HG03045 (cell line): ENCODE results near the gene SARNP.
"Not testable (repeated sequence)": the region's sequence is repeated elsewhere in the genome, so short reads cannot be mapped to it uniquely, and the experiment has no call there.

ENCODE experiments used
- ATAC-seq: cut with Tn5 transposase; IDR thresholded peaks from one replicate; pipeline ENCODE4 v1.9.1; 2021; ENCODE audit warnings: mild to moderate bottlenecking, moderate library complexity; ENCODE audit not compliant: unreplicated experiment

Gene SARNP, protein sequence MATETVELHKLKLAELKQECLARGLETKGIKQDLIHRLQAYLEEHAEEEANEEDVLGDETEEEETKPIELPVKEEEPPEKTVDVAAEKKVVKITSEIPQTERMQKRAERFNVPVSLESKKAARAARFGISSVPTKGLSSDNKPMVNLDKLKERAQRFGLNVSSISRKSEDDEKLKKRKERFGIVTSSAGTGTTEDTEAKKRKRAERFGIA

GRCh38 chr12:55817345-55818139 is at the start of gene SARNP, which contains the start of gene ORMDL2:
TSS of gene SARNP (minus strand) at chr12:55817724. CDS start at chr12:55817701, 23 bp downstream.
TSS of gene ORMDL2 (plus strand) at chr12:55818041. CDS start at chr12:55819000, 959 bp downstream.
- ATAC-seq = peak; percentile 98

DNA sequence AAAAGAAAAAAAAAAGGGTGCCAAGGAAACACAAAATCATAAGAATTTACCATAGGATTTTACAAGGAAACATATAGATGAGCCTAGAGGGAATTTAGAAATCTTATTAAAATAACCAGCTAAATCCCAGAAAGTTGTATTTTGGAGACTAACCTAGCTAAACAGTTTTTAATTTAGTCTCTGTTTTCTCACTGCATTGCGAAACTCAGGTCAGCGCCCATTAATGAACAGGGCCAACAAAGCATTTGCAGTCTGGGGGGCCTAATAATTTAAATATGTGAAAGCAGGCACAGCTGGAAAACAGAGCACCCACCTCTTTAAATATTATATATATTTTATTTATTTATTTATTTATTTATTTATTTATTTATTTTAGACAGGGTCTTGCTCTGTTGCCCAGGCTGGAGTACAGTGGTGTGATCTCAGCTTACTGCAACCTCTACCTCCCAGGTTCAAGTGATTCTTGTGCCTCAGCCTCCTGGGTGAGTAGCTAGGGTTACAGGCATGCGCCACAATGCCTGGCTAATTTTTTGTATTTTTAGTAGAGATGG is 49.0 kb upstream of the SARNP start:
- not testable (repeated sequence) for ATAC-seq

- no peak for ATAC-seq
Measured at GRCh38 chr12:55865327-55865726, 47.8 kb upstream of the SARNP start.

DNA sequence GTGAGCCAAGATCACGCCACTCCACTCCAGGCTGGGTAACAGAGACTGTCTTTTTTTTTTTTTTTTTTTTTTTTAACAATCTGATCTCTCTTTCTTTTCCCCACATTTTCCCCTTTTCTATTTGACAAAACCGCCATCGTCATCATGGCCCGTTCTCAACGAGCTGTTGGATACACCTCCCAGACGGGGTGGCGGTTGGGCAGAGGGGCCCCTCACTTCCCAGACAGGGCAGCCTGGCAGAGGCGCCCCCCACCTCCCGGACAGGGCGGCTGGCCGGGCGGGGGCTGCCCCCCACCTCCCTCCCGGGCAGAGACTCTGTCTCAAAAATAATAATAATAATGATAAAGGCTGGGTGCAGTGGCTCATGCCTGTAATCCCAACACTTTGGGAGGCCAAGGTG is 45.4 kb upstream of the SARNP start:
- ATAC-seq = not testable (repeated sequence)

- no peak for ATAC-seq
Measured at GRCh38 chr12:55862286-55862685, 44.8 kb upstream of the SARNP start.

GRCh38 chr12:55861871-55862270 is 44.3 kb upstream of the SARNP start:
- ATAC-seq = no peak

DNA sequence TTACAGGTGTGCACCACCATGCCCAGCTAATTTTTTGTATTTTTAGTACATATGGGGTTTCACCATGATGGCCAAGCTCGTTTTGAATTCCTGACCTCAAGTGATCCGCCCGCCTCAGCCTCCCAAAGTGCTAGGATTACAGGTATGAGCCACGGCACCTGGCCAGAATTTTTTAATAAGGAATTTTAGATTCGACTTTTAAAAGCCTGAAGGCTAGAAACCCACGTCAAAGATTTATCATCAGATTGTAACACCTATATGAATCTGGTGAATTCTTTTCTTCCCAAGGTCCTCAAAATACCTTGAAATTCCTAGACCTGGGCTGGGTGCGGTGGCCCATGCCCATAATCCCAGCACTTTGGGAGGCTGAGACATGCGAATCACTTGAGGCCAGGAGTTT is 43.9 kb upstream of the SARNP start:
- ATAC-seq = no peak

- no peak for ATAC-seq
Measured at GRCh38 chr12:55852740-55853139, 35.2 kb upstream of the SARNP start.

DNA sequence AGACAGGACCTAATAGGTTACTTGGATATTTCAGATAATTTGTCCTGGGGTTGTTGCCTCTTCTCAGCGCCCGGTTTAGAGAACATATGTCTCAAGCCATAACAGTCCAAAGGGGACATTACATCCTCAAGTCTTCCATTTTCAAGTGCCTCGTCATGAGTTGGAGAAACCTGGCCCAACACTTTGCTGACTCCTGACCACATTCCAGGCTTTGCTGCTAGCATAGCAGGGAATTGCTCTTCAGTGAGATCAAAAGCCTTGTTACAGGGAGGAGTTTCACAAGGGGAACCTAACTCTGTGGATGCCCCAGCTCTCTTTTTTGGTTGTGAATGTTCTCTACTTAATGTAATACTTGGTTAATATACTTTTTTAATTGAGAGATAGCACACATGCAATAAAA is 33.4 kb upstream of the SARNP start:
- ATAC-seq = no peak

DNA sequence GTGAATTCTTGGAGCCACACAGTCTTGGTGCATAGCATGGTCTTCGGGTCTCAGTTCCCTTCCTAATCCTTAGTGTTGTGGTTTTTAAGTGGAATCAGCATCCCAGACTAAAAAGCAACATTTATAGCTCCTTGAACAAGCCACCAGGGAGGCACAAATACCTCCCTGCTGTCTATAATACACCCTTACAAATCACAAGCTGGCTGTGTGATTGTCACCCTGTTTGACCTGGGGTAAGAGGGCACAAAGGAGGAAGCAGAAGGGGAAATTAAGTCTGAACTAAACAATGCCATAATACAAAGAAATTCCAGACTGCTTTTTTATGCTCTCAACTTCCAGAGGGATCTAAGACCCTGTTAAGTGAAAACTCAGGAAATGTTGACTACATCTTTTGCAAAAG is 32.9 kb upstream of the SARNP start:
- ATAC-seq = no peak

DNA sequence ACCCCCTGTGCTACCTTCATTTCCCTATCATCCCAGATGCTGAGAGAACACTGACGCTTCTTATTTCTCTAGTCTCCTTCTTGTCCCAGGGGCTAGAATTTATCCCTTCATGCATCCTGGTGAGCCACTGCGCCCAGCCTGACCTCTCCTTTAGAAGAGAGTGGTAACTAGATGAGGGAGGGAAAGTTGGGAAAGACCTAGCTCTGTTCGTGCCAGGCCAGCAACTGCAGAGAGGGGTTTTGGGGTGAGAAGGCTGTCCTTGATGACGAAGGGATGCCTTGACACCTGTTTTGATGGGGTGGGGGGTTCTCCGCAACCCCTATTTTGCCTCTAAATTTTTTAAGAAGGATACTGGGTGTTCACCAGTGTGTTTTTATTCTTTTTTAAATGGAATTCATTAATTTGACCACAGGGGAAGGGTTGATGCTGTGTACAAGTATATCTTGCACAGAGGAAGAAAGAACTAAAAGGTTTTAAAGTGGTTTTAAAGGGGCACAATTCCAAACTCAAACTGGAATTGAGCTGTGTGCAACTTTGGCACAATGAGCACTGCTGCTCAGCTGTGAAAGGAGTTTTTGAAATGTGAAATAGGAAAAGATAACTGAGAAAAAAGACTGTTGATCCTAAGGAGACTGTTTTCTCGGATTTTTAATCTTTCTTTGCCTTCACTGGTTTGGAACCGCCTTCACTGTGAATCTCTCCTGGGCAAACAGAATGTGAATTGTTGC is 32.3 kb upstream of the SARNP start:
- ATAC-seq = no peak

DNA sequence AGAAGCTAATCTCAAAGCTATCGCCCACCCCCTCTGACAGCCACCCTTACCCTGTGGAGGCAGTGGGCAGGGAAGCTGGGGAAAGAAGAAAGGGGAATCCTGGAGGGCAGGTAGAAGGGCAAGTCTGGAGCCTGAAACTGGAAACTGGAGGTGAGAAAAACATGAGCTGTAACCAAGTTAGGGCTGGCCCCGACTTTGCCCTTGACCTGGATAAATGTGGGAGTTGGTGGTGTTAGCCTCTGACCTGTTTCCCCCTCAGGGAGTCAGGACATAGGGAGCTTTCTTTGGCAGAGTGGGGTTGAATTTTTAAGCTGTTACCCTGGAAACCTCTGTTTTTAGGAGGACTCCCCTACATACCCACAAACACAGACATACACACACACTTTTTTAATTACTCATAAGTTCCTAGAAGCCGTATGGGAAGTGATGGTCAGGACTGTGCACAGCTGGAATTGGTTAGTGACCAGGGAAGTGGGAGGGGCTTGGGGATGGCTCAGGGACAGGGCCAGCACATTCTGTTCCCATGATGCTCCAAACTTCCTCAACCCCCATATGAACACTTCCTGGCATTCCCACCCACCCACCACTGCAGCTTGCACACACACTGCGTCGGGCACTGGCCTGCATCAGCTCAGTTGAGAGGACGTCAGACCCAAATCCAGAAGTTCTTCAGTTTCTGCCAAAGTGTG is 30.2 kb upstream of the SARNP start:
- no peak for ATAC-seq

DNA sequence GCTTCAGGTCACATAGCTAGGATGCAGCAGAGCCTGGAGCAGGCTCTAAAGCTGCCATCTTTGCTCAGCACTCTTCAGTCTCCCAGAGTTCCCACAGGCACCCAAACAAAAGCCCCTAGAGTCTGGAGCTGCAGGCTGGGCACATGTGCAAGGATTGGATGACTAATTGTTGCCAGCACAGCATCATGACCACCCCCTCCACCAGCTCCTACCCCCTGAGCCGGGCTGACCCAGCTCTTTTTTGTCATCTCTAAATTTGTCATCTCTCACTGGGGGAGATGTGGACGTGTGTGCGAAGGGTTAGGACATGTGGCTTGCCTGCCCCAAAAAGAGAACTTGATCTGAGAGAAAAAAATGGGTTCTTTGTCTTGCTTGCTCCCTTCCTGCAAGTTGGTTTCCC is 29.5 kb upstream of the SARNP start:
- no peak for ATAC-seq

- ATAC-seq = no peak
Measured at GRCh38 chr12:55845785-55846496, 28.4 kb upstream of the SARNP start.

DNA sequence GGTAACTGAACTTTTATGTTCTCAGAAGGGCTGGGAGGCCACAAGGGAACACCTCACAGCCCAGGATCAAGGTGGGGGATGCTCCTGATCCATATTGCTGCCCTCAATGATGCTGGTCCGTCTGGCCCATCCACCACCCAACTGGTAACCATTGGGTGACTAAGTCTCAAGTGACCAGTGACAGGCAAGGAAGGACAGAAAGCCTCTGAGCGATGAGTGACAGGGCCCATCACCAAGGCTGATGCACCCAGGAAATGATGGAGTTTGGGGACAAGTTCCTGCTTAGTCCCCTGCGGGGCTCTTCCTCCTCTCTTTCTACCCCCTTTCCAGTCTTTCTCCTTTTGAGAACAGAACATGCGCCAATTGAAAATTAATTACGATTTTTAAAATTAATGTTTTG is 27.8 kb upstream of the SARNP start:
- ATAC-seq = no peak

GRCh38 chr12:55844961-55845360 is 27.4 kb upstream of the SARNP start:
- no peak for ATAC-seq

GRCh38 chr12:55843431-55843830 is 25.9 kb upstream of the SARNP start:
- no peak for ATAC-seq

- no peak for ATAC-seq
Measured at GRCh38 chr12:55842681-55843429, 25.3 kb upstream of the SARNP start, which contains the start of gene MMP19. TSS of gene MMP19 (minus strand) at chr12:55842936. CDS start at chr12:55842830, 106 bp downstream.

GRCh38 chr12:55840581-55841351 is 23.2 kb upstream of the SARNP start:
- ATAC-seq = no peak
